NB4 (cell line): ENCODE data around the gene TLE2.

Experiments
- DNase-seq: peaks from one replicate; pipeline ENCODE4 v3.0.0; 2010; ENCODE audit warnings: low read depth
- H3K4me3 ChIP-seq: one replicate; pipeline ENCODE4 v1.5.1; 2011; ENCODE audit warnings: mild to moderate bottlenecking, low read depth, low read length, moderate library complexity
- CTCF ChIP-seq: IDR thresholded peaks from one replicate; pipeline ENCODE4 v1.5.1; 2012; ENCODE audit warnings: low read depth, low read length
- MYC ChIP-seq: IDR thresholded peaks from 2 replicates; pipeline ENCODE4 v1.6.1; 2011; ENCODE audit warnings: low read depth, low read length
- POLR2A ChIP-seq: IDR thresholded peaks from 2 replicates; pipeline ENCODE4 v1.6.1; 2011; ENCODE audit warnings: mild to moderate bottlenecking; ENCODE audit not compliant: insufficient read length; ENCODE audit errors: extremely low read depth
- TF ChIP-seq, protein P1 (sequence below): IDR thresholded peaks from 2 replicates; pipeline ENCODE4 v1.6.1; 2011; ENCODE audit warnings: low read depth, low read length

The TLE2 gene

GRCh38 chr19:3028305-3029064 is 595 bp downstream of the TLE2 start:
- H3K4me3 ChIP-seq, result no peak overlapping the region
- DNase-seq, result no peak
- no peak for TF ChIP-seq MYC
- TF ChIP-seq, protein P1, sequence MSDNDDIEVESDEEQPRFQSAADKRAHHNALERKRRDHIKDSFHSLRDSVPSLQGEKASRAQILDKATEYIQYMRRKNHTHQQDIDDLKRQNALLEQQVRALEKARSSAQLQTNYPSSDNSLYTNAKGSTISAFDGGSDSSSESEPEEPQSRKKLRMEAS, result no peak
- no peak for TF ChIP-seq CTCF
- TF ChIP-seq POLR2A, result no peak

DNA sequence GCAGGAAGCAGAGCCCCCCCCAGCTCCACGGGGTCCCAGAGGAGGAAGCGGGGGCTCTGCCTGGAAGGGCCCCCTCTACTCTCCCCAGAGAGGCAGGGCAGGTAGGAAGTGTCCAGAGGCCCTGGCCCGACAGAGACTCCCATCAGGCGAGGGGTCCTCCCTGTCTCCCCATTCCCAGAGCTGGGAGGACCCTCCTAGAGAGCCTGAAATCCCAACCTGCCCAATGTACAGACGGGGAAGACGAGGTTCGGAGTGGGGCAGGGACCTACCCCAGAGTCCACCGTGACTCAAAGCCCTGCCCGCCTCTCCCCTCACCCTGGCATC is 1.1 kb downstream of the TLE2 start:
- DNase-seq, result no peak
- TF ChIP-seq POLR2A (no peak), CTCF (no peak), MYC (no peak)
- TF ChIP-seq, protein P1, result no peak
- H3K4me3 ChIP-seq, result no peak overlapping the region

DNA sequence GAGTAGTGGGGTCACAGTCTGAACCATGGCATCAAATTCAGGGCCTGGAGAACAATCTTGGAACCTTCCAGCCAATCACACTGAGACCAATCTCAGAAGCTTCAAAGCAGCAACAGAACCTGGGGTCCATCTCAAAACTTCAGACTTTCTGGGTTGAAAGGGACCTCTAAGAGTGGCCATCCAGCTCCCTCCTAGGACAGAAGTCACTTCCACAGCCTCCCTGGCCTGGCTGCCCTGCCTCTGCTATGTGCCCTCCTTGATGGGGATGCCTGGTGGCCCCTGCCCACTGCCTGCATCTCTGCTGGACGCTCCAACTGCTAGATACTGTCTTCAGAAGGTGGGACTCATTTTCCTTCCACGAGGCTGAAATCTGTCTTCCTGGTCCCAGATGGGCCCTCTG is 1.8 kb downstream of the TLE2 start:
- no peak for DNase-seq
- no peak for TF ChIP-seq MYC
- TF ChIP-seq CTCF, result no peak
- H3K4me3 ChIP-seq, result no peak overlapping the region

- TF ChIP-seq, protein P1, result no peak
- no peak for TF ChIP-seq CTCF
- TF ChIP-seq MYC, result no peak
- DNase-seq, result no peak
- no peak overlapping the region for H3K4me3 ChIP-seq
Observed at GRCh38 chr19:3026768-3027167, 2.3 kb downstream of the TLE2 start.

DNA sequence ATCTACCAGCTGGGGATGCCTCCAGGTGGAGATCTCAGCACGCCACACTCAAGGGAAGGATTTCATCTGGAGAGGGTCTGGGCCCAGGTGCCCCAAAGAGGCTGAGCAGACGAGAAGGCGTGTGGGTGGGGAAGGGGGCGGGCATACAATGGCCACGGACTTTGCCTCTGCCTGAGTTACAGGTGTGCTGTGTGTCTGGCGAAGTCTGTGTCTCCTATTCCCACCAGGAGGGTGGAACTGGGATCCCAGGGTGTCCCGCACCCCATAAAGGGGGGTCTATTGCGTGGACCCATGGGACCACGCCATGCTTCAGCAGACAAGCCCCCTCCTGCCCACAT is 3.6 kb downstream of the TLE2 start:
- no peak for DNase-seq
- no peak overlapping the region for H3K4me3 ChIP-seq
- no peak for TF ChIP-seq POLR2A
- TF ChIP-seq CTCF, result no peak
- TF ChIP-seq, protein P1, result no peak
- no peak for TF ChIP-seq MYC

GRCh38 chr19:3024870-3025548 is 4.1 kb downstream of the TLE2 start:
- TF ChIP-seq POLR2A (no peak), CTCF (no peak), MYC (no peak)
- TF ChIP-seq, protein P1, result no peak
- no peak for DNase-seq
- no peak overlapping the region for H3K4me3 ChIP-seq
